HG03520 (cell line): ENCODE results near the gene FRMD4A.
"Not testable (repeated sequence)": the region's sequence is repeated elsewhere in the genome, so short reads cannot be mapped to it uniquely, and the experiment has no call there.

Experiments
- ATAC-seq: cut with Tn5 transposase; IDR thresholded peaks from one replicate; pipeline ENCODE4 v1.9.1; 2021; ENCODE audit warnings: mild to moderate bottlenecking, moderate library complexity; ENCODE audit not compliant: unreplicated experiment

Gene FRMD4A

GRCh38 chr10:13715596-13715995, 615.1 kb downstream of the FRMD4A start:
- ATAC-seq, result not testable (repeated sequence)

GRCh38 chr10:13715100-13715499, 615.6 kb downstream of the FRMD4A start:
- ATAC-seq, result no peak

GRCh38 chr10:13712837-13713581, 617.7 kb downstream of the FRMD4A start:
- ATAC-seq, result peak; percentile 81

- no peak for ATAC-seq
These were observed 618.3 kb downstream of the FRMD4A start for GRCh38 chr10:13712476-13712836.

GRCh38 chr10:13711291-13711690, 619.4 kb downstream of the FRMD4A start:
- no peak for ATAC-seq

GRCh38 chr10:13709931-13710650, 620.6 kb downstream of the FRMD4A start:
- ATAC-seq, result no peak

- ATAC-seq, result no peak
These were observed 622.3 kb downstream of the FRMD4A start for GRCh38 chr10:13708256-13708990.

- peak; percentile 46 for ATAC-seq
These were observed 623.4 kb downstream of the FRMD4A start for GRCh38 chr10:13707156-13707881.

- ATAC-seq, result no peak
These were observed 624.1 kb downstream of the FRMD4A start for GRCh38 chr10:13706604-13707003.

- no peak for ATAC-seq
These were observed 624.5 kb downstream of the FRMD4A start for GRCh38 chr10:13706175-13706574.

- no peak for ATAC-seq
These were observed 625.1 kb downstream of the FRMD4A start for GRCh38 chr10:13705526-13706174.

GRCh38 chr10:13704964-13705363, 625.8 kb downstream of the FRMD4A start:
- no peak for ATAC-seq

- ATAC-seq, result no peak
These were observed 626.7 kb downstream of the FRMD4A start for GRCh38 chr10:13703997-13704536.

- ATAC-seq, result no peak
These were observed 627.5 kb downstream of the FRMD4A start for GRCh38 chr10:13703101-13703818.

GRCh38 chr10:13701157-13701919, 629.4 kb downstream of the FRMD4A start:
- ATAC-seq, result no peak

- ATAC-seq, result no peak
These were observed 630.1 kb downstream of the FRMD4A start for GRCh38 chr10:13700473-13701144.

- ATAC-seq, result no peak
These were observed 631.5 kb downstream of the FRMD4A start for GRCh38 chr10:13699216-13699615.

- ATAC-seq, result no peak
These were observed 632.5 kb downstream of the FRMD4A start for GRCh38 chr10:13698217-13698616.
